ENCODE results near the gene TPH2.

Gene TPH2

GRCh38 chr12:72000969-72001648, 62.5 kb downstream of the TPH2 start:
- Histone ChIP-seq H3K4me1 (ENCODE audit: control insufficient read depth, insufficient read depth, low read length) (no peaks in the 10 kb centered on the region; the same call in 1 of the 2 replicates), H3K27ac (ENCODE audit: low read depth, low read length) (no peak overlapping the region), H3K4me3 (ENCODE audit: low read depth, low read length) (no peak overlapping the region), H3K9ac (ENCODE audit: low read depth, low read length) (no peak overlapping the region), H3K27me3 (ENCODE audit: control insufficient read depth, insufficient read depth, low read length) (no peaks in the 10 kb centered on the region), H3K9me3 (ENCODE audit: control insufficient read depth, insufficient read depth, low read length) (no peaks in the 10 kb centered on the region), H3K36me3 (ENCODE audit: control insufficient read depth, insufficient read depth, low read length) (no peaks in the 10 kb centered on the region)

GRCh38 chr12:72006766-72007165, 68.1 kb downstream of the TPH2 start:
- H3K27me3 ChIP-seq (ENCODE audit: control insufficient read depth, insufficient read depth, low read length): no peaks in the 10 kb centered on the region
- no peaks in the 10 kb centered on the region; the same call in 1 of the 2 replicates for H3K4me1 ChIP-seq (ENCODE audit: control insufficient read depth, insufficient read depth, low read length)
- H3K9ac ChIP-seq (ENCODE audit: low read depth, low read length): no peak overlapping the region
- H3K4me3 ChIP-seq (ENCODE audit: low read depth, low read length): no peak overlapping the region
- H3K27ac ChIP-seq (ENCODE audit: low read depth, low read length): no peak overlapping the region
- H3K9me3 ChIP-seq (ENCODE audit: control insufficient read depth, insufficient read depth, low read length): no peaks in the 10 kb centered on the region
- no peaks in the 10 kb centered on the region for H3K36me3 ChIP-seq (ENCODE audit: control insufficient read depth, insufficient read depth, low read length)

GRCh38 chr12:72010356-72010755, 71.7 kb downstream of the TPH2 start:
- no peak overlapping the region for H3K4me3 ChIP-seq (ENCODE audit: low read depth, low read length)
- no peaks in the 10 kb centered on the region for H3K36me3 ChIP-seq (ENCODE audit: control insufficient read depth, insufficient read depth, low read length)
- H3K9ac ChIP-seq (ENCODE audit: low read depth, low read length): no peak overlapping the region
- H3K4me1 ChIP-seq (ENCODE audit: control insufficient read depth, insufficient read depth, low read length): no peaks in the 10 kb centered on the region
- H3K9me3 ChIP-seq (ENCODE audit: control insufficient read depth, insufficient read depth, low read length): no peaks in the 10 kb centered on the region
- no peaks in the 10 kb centered on the region for H3K27me3 ChIP-seq (ENCODE audit: control insufficient read depth, insufficient read depth, low read length)
- H3K27ac ChIP-seq (ENCODE audit: low read depth, low read length): no peak overlapping the region

- Histone ChIP-seq H3K4me1 (ENCODE audit: control insufficient read depth, insufficient read depth, low read length) (no peaks in the 10 kb centered on the region), H3K36me3 (ENCODE audit: control insufficient read depth, insufficient read depth, low read length) (no peaks in the 10 kb centered on the region), H3K9me3 (ENCODE audit: control insufficient read depth, insufficient read depth, low read length) (no peaks in the 10 kb centered on the region), H3K27me3 (ENCODE audit: control insufficient read depth, insufficient read depth, low read length) (no peaks in the 10 kb centered on the region), H3K9ac (ENCODE audit: low read depth, low read length) (no peak overlapping the region), H3K27ac (ENCODE audit: low read depth, low read length) (no peak overlapping the region), H3K4me3 (ENCODE audit: low read depth, low read length) (no peak overlapping the region)
Measured at GRCh38 chr12:72011374-72011773, 72.7 kb downstream of the TPH2 start.

- Histone ChIP-seq H3K27me3 (ENCODE audit: control insufficient read depth, insufficient read depth, low read length) (no peaks in the 10 kb centered on the region), H3K4me3 (ENCODE audit: low read depth, low read length) (no peak overlapping the region), H3K36me3 (ENCODE audit: control insufficient read depth, insufficient read depth, low read length) (no peaks in the 10 kb centered on the region), H3K9ac (ENCODE audit: low read depth, low read length) (no peak overlapping the region), H3K9me3 (ENCODE audit: control insufficient read depth, insufficient read depth, low read length) (no peaks in the 10 kb centered on the region), H3K27ac (ENCODE audit: low read depth, low read length) (no peak overlapping the region), H3K4me1 (ENCODE audit: control insufficient read depth, insufficient read depth, low read length) (no peaks in the 10 kb centered on the region)
Measured at GRCh38 chr12:72012874-72013273, 74.2 kb downstream of the TPH2 start.

GRCh38 chr12:72015895-72016294, 77.2 kb downstream of the TPH2 start:
- H3K36me3 ChIP-seq (ENCODE audit: control insufficient read depth, insufficient read depth, low read length): no peaks in the 10 kb centered on the region
- H3K27ac ChIP-seq (ENCODE audit: low read depth, low read length): no peak overlapping the region
- H3K4me3 ChIP-seq (ENCODE audit: low read depth, low read length): no peak overlapping the region
- no peaks in the 10 kb centered on the region for H3K27me3 ChIP-seq (ENCODE audit: control insufficient read depth, insufficient read depth, low read length)
- H3K4me1 ChIP-seq (ENCODE audit: control insufficient read depth, insufficient read depth, low read length): no peaks in the 10 kb centered on the region
- H3K9ac ChIP-seq (ENCODE audit: low read depth, low read length): no peak overlapping the region
- no peaks in the 10 kb centered on the region for H3K9me3 ChIP-seq (ENCODE audit: control insufficient read depth, insufficient read depth, low read length)

- Histone ChIP-seq H3K36me3 (ENCODE audit: control insufficient read depth, insufficient read depth, low read length) (no peaks in the 10 kb centered on the region), H3K27ac (ENCODE audit: low read depth, low read length) (no peak overlapping the region), H3K9me3 (ENCODE audit: control insufficient read depth, insufficient read depth, low read length) (no peaks in the 10 kb centered on the region), H3K4me3 (ENCODE audit: low read depth, low read length) (no peak overlapping the region), H3K27me3 (ENCODE audit: control insufficient read depth, insufficient read depth, low read length) (no peaks in the 10 kb centered on the region), H3K4me1 (ENCODE audit: control insufficient read depth, insufficient read depth, low read length) (no peaks in the 10 kb centered on the region), H3K9ac (ENCODE audit: low read depth, low read length) (no peak overlapping the region)
Measured at GRCh38 chr12:72017054-72017651, 78.5 kb downstream of the TPH2 start.

- Histone ChIP-seq H3K36me3 (ENCODE audit: control insufficient read depth, insufficient read depth, low read length) (no peaks in the 10 kb centered on the region), H3K4me1 (ENCODE audit: control insufficient read depth, insufficient read depth, low read length) (no peaks in the 10 kb centered on the region), H3K9ac (ENCODE audit: low read depth, low read length) (no peak overlapping the region), H3K4me3 (ENCODE audit: low read depth, low read length) (no peak overlapping the region), H3K9me3 (ENCODE audit: control insufficient read depth, insufficient read depth, low read length) (no peaks in the 10 kb centered on the region), H3K27me3 (ENCODE audit: control insufficient read depth, insufficient read depth, low read length) (no peaks in the 10 kb centered on the region), H3K27ac (ENCODE audit: low read depth, low read length) (no peak overlapping the region)
Measured at GRCh38 chr12:72018036-72018435, 79.4 kb downstream of the TPH2 start.

- Histone ChIP-seq H3K27ac (ENCODE audit: low read depth, low read length) (no peak overlapping the region), H3K9ac (ENCODE audit: low read depth, low read length) (no peak overlapping the region), H3K9me3 (ENCODE audit: control insufficient read depth, insufficient read depth, low read length) (no peaks in the 10 kb centered on the region), H3K27me3 (ENCODE audit: control insufficient read depth, insufficient read depth, low read length) (no peaks in the 10 kb centered on the region), H3K36me3 (ENCODE audit: control insufficient read depth, insufficient read depth, low read length) (no peaks in the 10 kb centered on the region), H3K4me1 (ENCODE audit: control insufficient read depth, insufficient read depth, low read length) (no peaks in the 10 kb centered on the region), H3K4me3 (ENCODE audit: low read depth, low read length) (no peak overlapping the region)
Measured at GRCh38 chr12:72024613-72025012, 86.0 kb downstream of the TPH2 start.

GRCh38 chr12:72025524-72025923, 86.9 kb downstream of the TPH2 start:
- Histone ChIP-seq H3K27me3 (ENCODE audit: control insufficient read depth, insufficient read depth, low read length) (no peaks in the 10 kb centered on the region), H3K9ac (ENCODE audit: low read depth, low read length) (no peak overlapping the region), H3K4me1 (ENCODE audit: control insufficient read depth, insufficient read depth, low read length) (no peaks in the 10 kb centered on the region), H3K4me3 (ENCODE audit: low read depth, low read length) (no peak overlapping the region), H3K36me3 (ENCODE audit: control insufficient read depth, insufficient read depth, low read length) (no peaks in the 10 kb centered on the region), H3K9me3 (ENCODE audit: control insufficient read depth, insufficient read depth, low read length) (no peaks in the 10 kb centered on the region), H3K27ac (ENCODE audit: low read depth, low read length) (no peak overlapping the region)

- H3K4me1 ChIP-seq (ENCODE audit: control insufficient read depth, insufficient read depth, low read length): no peaks in the 10 kb centered on the region
- H3K27me3 ChIP-seq (ENCODE audit: control insufficient read depth, insufficient read depth, low read length): no peaks in the 10 kb centered on the region
- no peaks in the 10 kb centered on the region for H3K36me3 ChIP-seq (ENCODE audit: control insufficient read depth, insufficient read depth, low read length)
- H3K9ac ChIP-seq (ENCODE audit: low read depth, low read length): no peak overlapping the region
- no peak overlapping the region for H3K27ac ChIP-seq (ENCODE audit: low read depth, low read length)
- H3K9me3 ChIP-seq (ENCODE audit: control insufficient read depth, insufficient read depth, low read length): no peaks in the 10 kb centered on the region
- H3K4me3 ChIP-seq (ENCODE audit: low read depth, low read length): no peak overlapping the region
Measured at GRCh38 chr12:72028966-72029365, 90.3 kb downstream of the TPH2 start.

Measured in HUES48 (cell line).